ENCODE data around the gene SOX9. TPM values are rescaled to one million over a fixed set of nuclear protein-coding genes. Genes with fewer than 3 reads are reported as not detected.

The SOX9 gene
- total and polyA plus RNA-seq, 2 experiments from 2014 or later, result 36.9 to 87.3 TPM

DNA sequence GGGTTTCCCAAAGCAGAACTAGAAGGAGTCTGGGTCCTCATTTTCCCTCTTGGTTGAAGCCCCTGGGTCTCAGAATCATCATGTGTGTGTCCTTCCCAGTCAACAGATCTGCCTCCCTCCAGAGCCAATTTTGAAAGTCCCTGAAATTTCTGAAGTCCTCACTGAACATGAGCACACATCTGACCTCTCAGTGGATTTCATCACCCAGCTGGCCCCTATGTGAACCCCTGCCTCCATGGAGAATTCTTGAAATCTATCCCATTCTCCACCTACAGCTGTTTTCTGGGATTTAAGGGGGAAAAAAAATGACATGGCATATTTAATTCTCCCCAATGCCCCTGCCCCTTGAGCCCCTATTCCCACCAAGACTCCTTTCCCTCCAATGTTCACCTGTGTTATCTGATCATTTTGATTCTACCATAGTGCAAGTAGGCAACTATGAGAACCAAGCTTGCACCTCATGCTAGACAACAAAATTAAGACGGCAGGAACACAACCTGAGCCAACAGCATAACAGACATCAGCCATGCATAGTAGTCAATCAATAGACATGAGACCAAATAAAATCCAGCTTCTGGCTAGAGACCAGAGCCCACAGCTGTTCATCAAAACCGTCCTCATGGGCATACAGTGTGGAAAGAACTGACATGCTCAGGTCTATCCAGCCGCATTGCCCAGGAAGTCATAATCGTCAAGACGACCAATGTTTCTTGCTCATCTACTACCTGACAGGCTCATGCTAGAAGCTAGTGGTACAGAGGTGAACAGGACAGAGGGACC lies 14.9 kb downstream of the SOX9 start:
- TF ChIP-seq EZH2 (IDR thresholded peaks at IDR 0.05; ENCODE audit: borderline replicate concordance) (no peak), EZH2phosphoT487 (IDR thresholded peaks at IDR 0.05; ENCODE audit: low read depth, severe bottlenecking, unreplicated experiment) (no peak)
- TF ChIP-seq, protein P1, sequence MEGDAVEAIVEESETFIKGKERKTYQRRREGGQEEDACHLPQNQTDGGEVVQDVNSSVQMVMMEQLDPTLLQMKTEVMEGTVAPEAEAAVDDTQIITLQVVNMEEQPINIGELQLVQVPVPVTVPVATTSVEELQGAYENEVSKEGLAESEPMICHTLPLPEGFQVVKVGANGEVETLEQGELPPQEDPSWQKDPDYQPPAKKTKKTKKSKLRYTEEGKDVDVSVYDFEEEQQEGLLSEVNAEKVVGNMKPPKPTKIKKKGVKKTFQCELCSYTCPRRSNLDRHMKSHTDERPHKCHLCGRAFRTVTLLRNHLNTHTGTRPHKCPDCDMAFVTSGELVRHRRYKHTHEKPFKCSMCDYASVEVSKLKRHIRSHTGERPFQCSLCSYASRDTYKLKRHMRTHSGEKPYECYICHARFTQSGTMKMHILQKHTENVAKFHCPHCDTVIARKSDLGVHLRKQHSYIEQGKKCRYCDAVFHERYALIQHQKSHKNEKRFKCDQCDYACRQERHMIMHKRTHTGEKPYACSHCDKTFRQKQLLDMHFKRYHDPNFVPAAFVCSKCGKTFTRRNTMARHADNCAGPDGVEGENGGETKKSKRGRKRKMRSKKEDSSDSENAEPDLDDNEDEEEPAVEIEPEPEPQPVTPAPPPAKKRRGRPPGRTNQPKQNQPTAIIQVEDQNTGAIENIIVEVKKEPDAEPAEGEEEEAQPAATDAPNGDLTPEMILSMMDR (IDR thresholded peaks at IDR 0.05; ENCODE audit: poor library complexity), result no peak
- H3K79me2 ChIP-seq, result no peaks in the 10 kb centered on the region
- no peaks in the 10 kb centered on the region for H4K20me1 ChIP-seq (ENCODE audit: insufficient read depth, poor library complexity, severe bottlenecking)
- no peak overlapping the region for H3K27ac ChIP-seq
- H3K36me3 ChIP-seq (replicated peaks; ENCODE audit: insufficient read depth, low read depth), result no peaks in the 10 kb centered on the region
- WGBS (ENCODE audit: low lambda C conversion rate, missing lambda C conversion rate), result 96% methylated on average over 5 of the region's 5 CpGs
- no peak overlapping the region for H2AFZ ChIP-seq
- H3K9me2 ChIP-seq (replicated peaks; ENCODE audit: insufficient read depth), result no peaks in the 10 kb centered on the region
- DNase-seq (ENCODE audit: low spot score), result no peak
- no peaks in the 10 kb centered on the region for H3K9me3 ChIP-seq (ENCODE audit: low read depth)
- H3K4me2 ChIP-seq, result no peak overlapping the region
- no peak overlapping the region for H3K4me3 ChIP-seq
- no peaks in the 10 kb centered on the region for H3K27me3 ChIP-seq
- no peaks in the 10 kb centered on the region for H3K4me1 ChIP-seq (ENCODE audit: insufficient read depth)

DNA sequence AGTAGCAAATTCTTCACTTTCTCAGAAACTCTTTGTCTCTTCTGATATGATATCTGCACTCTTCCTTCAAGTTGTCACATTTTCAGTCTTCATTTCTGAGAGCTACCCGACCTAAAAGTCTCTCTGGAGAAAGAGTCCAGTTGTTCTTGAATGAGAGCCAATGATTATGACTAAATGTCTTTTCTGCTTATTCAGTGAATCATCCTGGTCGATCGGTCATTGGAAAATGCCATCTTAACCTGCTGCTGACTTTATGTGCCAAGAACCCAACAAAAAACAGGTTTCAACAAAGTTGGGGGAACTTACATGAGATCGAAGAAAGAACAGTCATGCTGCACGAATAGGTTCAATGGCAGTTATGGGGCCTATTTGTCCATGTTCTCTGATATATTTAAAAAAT lies 15.9 kb downstream of the SOX9 start:
- no peak overlapping the region for H3K4me2 ChIP-seq

DNA sequence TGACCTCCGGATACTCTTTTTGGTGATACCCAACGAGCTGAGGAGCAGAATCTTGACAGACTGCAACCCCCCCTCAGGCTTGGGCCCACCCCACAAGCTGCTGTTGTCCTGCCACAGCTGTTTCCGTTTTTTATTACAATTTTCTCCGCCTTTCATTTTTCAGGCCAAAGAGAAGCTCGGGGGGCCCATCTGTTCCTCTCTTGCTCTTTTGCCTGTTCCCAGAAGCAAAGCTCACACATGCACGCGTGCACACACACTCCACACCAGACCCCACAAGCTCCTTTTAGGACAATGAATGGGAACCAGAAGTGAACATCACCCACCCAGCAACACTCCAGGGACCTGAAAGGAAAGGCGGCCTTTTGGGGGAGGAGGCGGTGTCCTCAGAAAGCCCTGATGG lies 16.3 kb downstream of the SOX9 start:
- Histone ChIP-seq H2AFZ (no peak overlapping the region), H3K4me1 (ENCODE audit: insufficient read depth) (no peaks in the 10 kb centered on the region), H3K27me3 (no peaks in the 10 kb centered on the region), H3K9me2 (replicated peaks; ENCODE audit: insufficient read depth) (no peaks in the 10 kb centered on the region), H3K9me3 (ENCODE audit: low read depth) (no peaks in the 10 kb centered on the region), H3K79me2 (no peaks in the 10 kb centered on the region), H3K27ac (no peak overlapping the region), H4K20me1 (ENCODE audit: insufficient read depth, poor library complexity, severe bottlenecking) (no peaks in the 10 kb centered on the region), H3K36me3 (replicated peaks; ENCODE audit: insufficient read depth, low read depth) (no peaks in the 10 kb centered on the region), H3K4me2 (no peak overlapping the region), H3K4me3 (no peak overlapping the region)
- TF ChIP-seq, protein P1 (IDR thresholded peaks at IDR 0.05; ENCODE audit: poor library complexity), result no peak
- TF ChIP-seq EZH2phosphoT487 (IDR thresholded peaks at IDR 0.05; ENCODE audit: low read depth, severe bottlenecking, unreplicated experiment), result no peak
- no peak for TF ChIP-seq EZH2 (IDR thresholded peaks at IDR 0.05; ENCODE audit: borderline replicate concordance)
- no peak for DNase-seq (ENCODE audit: low spot score)
- WGBS (ENCODE audit: low lambda C conversion rate, missing lambda C conversion rate), result 91% methylated on average over 9 of the region's 9 CpGs

More for the DNA sequence above, 15.9 kb downstream of the SOX9 start:
- H3K79me2 ChIP-seq, result no peaks in the 10 kb centered on the region
- H3K36me3 ChIP-seq (replicated peaks; ENCODE audit: insufficient read depth, low read depth), result no peaks in the 10 kb centered on the region
- H3K9me2 ChIP-seq (replicated peaks; ENCODE audit: insufficient read depth), result no peaks in the 10 kb centered on the region
- H3K9me3 ChIP-seq (ENCODE audit: low read depth), result no peaks in the 10 kb centered on the region
- no peaks in the 10 kb centered on the region for H3K27me3 ChIP-seq
- DNase-seq (ENCODE audit: low spot score), result no peak
- no peak overlapping the region for H3K27ac ChIP-seq
- TF ChIP-seq, protein P1 (IDR thresholded peaks at IDR 0.05; ENCODE audit: poor library complexity), result no peak
- no peak for TF ChIP-seq EZH2 (IDR thresholded peaks at IDR 0.05; ENCODE audit: borderline replicate concordance)
- TF ChIP-seq EZH2phosphoT487 (IDR thresholded peaks at IDR 0.05; ENCODE audit: low read depth, severe bottlenecking, unreplicated experiment), result no peak
- 95% methylated on average over 5 of the region's 5 CpGs for WGBS (ENCODE audit: low lambda C conversion rate, missing lambda C conversion rate)
- no peaks in the 10 kb centered on the region for H4K20me1 ChIP-seq (ENCODE audit: insufficient read depth, poor library complexity, severe bottlenecking)
- no peak overlapping the region for H3K4me3 ChIP-seq
- no peak overlapping the region for H2AFZ ChIP-seq
- H3K4me1 ChIP-seq (ENCODE audit: insufficient read depth), result no peaks in the 10 kb centered on the region

All from hepatocyte (in vitro differentiated cells).